GM21529 (cell line): ENCODE data around the gene SERINC5.
"Not testable (repeated sequence)": the region's sequence is repeated elsewhere in the genome, so short reads cannot be mapped to it uniquely, and the experiment has no call there.

Source experiments
- ATAC-seq: cut with Tn5 transposase; IDR thresholded peaks from one replicate; pipeline ENCODE4 v1.9.1; 2021; ENCODE audit not compliant: unreplicated experiment

Gene SERINC5

DNA sequence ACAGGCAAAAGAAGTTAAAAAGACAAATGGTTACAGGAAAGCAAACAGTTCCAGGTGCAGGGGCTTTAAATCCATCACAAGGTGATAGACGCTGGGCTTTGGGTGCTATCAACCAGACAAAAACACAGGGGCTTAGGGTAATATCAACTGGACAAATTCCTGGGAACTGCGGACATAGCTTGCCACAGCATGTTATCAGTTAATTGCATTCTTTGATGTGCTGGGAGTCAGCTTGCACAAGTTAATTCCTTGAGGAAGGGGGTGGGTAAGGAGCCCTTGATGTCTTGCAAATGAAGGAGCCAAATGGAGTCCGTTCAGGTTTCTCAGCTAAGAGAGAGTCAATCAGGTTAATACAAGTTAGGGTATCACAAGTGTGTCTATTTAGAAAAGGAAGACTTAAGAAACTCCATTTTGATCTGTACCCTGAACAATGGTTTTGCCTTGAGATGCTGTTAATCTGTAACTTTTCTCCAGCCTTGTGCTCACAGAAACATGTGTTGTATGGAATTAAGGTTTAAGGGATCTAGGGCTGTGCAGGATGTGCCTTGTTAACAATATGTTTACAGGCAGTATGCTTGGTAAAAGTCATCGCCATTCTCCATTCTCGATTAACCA lies 144.4 kb downstream of the SERINC5 start:
- ATAC-seq, result not testable (repeated sequence)

DNA sequence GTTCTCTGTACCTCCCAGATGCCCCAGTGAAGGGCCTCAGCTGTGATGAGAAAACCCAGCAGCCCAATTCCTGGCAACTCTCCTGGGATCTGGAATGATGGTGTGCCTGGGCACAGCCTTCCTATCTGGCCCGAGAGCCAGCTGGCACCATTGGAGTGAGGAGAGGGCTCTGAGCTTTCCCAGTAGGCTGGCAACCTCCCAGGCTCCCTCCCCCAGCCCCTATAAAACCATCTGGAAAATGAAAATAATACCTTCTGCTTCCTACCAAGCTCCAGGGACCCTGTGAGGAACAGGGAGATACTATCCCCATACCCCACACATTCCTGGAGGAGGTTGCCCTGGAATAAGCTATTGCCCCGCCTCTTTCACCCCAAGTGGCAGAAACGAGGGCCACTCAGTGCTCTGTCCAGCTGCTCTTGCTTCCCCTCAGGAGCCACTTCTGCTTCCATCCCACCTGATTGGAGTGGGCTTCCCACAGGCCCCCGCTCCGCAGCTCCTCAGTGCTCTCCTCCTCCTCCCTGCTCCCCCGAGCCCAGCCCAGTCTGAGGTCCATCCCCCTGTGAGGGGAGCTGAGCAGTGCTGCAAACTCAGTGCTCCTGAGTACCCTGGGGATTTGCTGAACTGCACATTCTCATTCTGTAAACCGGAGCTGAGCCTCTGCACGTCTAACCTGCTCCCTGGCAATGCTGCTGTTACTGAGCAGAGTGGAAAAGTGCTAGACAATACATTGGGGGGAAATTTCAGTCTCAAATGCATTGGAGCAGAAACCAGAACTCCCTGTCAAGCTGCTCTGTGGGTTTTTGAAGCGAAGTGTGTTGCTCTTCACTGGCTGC lies 146.0 kb downstream of the SERINC5 start:
- ATAC-seq, result peak; percentile 74

DNA sequence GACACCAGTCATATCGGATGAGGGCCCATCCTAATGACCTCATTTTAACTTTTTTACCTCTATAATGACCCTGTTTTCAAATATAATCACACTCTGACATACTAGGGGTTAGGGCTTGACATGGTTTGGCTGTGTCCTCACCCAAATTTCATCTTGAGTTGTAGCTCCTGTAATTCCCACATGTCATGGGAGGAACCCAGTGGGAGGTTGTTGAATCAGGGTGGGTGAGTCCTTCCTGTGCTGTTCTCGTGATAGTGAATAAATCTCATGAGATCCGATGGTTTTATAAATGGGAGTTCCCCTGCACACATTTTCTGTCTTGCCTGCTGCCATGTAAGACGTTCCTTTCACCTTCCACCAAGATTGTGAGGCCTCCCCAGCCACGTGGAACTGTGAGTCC lies 148.9 kb downstream of the SERINC5 start:
- ATAC-seq, result no peak

DNA sequence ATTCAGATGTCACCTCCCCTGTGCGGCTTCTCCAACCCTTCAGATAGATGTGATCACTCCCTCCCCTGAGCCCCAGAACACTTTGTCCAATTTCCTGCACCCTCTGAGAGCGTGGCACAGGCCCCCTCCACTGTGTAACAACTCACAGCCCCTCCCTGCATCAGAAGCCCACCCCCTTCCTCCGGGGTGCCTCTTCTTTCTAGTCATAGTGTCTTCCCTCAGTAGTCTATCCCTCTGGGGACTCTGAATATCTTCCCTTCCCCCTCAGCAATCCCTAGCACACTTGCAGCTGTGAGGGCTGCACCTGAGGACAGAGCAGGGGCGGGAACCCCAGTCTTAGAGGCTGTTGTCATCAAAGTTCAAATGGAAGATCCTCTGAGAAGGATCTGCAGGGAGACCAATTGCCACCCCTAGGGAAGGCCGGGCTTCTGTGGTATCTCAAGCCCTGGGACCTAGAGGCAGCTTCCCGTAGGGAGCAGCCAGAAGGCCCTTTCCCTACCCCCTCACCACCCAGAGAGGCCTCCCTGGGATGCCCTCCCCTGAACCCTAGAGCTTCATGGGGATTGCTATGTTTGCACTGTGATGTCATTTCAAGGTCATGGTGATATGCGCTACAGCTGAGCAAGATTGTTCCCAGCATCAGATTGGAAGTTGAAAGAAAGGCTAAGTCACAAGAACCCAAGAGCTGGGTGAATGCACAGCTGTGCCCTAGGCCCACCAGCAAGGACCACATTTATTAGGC lies 150.0 kb downstream of the SERINC5 start:
- ATAC-seq, result no peak

DNA sequence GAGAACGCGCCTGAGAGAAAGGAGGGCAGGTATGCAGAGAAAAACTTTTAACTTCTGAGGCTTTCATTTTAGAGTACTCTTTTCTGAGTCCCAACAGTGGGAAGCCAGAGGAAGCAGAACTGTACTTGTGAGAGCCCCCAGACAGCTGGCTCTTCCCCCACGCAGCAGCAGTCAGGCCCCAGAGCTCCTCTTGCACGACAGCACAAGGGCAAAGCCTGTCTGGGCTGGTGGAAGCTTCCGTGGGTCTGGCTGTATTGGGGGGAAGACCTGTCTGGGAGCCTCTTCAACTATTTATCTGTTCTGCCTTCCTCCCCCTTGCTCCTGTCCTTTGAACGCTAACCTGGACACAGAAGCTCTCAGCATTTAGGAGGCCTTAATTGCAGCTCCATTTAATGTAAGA lies 152.5 kb downstream of the SERINC5 start:
- no peak for ATAC-seq

DNA sequence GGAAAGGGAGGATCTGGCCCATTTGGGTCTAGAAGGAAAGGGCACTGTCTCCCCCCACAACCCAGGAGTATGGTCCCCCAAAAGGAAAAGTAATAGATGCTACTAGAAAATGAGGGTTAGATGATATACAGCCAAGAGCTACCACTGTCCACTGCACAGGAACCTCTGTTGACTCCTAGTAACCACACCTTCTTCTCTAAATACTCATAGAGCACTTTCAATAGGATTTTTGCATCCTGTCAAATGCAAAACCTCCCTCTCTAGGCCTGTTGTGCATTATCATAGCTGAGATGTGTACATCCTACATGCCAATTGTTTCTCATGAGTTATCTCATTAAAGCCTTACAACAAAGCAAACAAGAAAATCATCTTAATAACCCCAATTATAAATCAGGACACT lies 153.9 kb downstream of the SERINC5 start:
- ATAC-seq, result no peak

DNA sequence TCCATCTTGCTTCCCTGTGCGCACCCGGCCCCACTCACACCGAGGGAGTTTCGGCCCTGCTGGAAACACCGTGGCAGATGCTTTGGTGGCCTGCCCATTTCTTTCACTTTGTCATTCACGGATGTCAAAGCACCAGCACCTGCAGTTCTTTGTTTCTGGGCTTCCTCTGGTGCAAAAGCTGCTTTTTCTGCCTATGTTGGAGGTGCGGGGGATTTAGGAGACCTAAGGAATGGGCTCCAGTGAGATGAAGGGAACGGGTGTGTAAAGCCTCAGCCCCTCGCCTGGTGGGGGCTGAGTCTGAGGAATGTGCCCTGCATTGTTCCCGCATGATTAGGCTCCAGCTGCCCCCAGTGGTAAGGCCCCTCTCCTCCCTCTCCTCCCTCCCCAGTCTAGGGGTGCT lies 158.4 kb downstream of the SERINC5 start:
- no peak for ATAC-seq

DNA sequence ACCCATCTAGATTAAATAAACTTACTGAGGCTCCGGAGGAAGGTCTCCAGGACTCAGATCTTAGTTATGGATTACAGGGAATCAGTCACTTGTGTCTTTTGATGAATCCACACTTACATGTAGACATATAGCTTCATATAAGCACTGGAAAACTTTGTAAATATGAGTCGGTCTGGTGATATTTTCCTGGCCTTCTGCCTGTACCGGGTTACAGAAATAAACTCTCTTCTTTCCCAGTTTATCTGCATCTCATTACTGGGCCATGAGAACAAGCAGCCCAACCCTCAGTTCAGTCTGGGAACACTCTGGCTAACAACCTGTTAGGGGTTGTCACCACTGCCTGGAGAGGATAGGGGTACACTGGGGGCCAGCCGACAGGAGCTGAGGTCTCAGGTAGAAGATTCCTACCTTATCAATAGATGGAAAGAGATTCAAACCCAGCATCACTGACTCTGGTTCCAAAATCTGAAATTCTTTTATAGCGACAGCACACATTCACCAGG lies 161.6 kb downstream of the SERINC5 start:
- ATAC-seq, result no peak

DNA sequence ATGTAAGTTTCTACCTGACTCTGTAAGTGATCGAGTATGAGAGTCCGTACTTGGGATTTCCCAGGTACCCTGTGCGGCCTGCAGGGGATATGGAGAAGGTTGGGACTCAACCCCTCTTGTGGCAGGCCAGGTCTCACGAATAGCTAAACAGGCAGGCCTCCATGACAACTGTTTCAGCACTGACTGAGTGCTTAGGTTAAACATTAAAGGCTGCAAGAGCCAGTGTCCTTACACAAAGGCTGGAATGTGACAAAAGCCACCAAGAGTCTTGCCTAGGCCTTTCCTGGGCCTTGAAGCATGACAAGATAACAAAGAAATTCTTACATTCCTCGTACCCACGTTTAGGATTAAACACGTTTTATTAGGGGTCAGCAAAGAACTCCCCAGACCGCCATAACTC lies 162.1 kb downstream of the SERINC5 start:
- no peak for ATAC-seq

DNA sequence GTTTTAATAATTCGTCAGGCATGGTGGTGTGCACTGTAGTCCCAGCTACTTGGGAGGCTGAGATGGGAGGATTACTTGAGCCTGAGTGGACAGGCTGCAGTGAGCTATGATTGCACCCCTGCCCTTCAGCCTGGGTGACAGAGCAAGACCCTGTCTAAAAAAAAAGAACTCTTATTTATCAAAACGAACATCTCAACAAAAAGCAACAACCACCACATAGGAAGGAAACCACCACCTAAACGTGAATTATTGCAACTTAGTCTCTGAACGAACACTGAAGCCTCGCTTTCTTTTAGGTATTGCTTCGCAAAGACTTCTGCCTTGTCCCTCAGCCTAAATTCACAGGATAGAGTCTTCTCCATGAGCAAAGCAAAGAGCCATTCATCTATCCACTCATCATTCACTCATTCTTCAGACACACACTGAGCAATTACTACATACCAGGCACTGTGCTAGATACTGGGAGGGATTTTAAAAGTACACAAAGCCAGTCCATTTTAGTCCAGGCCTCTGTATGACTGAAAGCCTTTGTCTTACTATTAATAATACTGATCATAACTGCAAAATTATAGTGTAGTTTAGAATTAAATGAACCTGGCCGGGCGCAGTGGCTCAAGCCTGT lies 163.3 kb downstream of the SERINC5 start:
- ATAC-seq, result no peak

DNA sequence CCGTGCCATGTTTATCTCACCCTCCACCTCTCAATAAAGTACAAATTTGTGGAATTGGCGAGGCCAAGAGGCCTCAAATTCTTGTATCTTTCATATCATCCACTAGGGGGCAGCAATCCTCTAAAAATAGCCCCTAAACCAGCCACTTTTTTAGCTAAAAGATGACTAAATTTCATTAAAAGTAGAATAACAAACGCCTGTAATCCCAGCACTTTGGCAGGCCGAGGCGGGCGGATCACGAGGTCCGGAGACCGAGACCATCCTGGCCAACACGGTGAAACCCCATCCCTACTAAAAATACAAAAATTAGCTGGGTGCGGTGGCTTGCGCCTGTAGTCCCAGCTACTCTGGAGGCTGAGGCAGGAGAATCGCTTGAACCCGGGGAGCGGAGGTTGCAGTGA lies 164.1 kb downstream of the SERINC5 start:
- ATAC-seq, result not testable (repeated sequence)

DNA sequence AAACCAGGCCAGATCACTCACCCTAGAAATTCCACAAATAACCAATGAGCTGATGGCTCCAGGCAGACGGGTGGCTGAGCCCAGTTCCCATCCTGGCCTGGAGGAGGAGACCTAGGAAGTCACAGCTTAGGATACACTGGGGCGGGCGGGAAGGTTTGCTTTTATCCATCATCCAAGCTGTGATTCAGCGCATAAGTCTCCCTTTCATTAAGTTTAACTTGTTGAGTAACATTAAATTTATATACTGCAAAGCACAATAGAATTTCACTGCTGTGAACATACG lies 165.0 kb downstream of the SERINC5 start:
- no peak for ATAC-seq

DNA sequence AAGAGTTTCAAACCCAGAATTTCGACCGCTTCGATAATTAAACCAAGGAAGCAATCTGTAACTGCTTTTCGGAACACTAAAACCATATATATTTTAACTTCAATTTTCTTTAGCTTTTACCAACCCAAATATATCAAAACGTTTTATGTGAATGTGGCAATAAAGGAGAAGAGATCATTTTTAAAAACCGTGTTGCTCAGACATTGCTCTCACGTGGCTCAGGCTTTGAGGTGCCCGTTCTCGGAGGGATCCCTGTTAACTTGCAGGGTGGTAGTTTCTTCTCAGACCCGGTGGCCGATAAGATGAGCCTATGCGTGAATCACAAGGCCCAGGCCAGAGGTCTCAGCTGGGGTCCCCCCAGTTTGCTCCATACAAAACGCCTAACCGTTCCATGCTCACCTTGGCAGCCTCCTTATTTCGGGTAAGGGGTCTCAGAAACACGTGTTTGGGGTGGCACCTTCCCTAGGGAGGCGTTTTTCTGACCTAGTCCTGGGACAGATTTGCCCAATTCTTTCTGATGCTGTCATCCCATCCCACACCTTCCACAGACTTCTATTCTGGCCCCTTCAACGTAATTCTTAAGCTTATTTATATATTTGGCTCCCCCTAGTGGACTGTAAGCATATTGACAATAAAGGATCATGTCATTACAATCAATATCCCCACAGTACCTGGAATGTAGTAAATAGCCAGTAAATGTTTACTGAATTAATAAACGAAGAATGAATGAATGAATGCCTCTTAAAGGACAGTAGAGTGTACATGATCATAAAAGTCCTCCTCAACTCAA lies 172.6 kb downstream of the SERINC5 start:
- ATAC-seq, result no peak

DNA sequence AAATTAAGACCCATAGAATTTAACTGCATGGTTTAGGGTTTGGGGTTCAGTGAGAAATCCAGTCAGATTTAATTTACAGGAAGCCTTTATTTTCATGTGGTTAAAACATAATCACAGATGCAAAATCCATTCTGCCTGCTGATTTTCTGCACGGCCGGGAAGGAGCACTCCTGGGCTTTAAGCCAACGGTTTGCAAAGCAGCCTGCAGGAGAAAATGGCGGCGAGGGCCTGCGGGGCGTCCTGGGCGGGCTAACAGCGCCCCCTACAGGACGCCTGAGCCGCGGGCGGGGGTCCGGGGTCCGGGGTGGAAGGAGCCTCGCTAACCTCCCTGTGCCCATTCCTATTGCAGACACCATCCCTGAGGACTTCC lies 173.1 kb downstream of the SERINC5 start:
- ATAC-seq, result no peak

DNA sequence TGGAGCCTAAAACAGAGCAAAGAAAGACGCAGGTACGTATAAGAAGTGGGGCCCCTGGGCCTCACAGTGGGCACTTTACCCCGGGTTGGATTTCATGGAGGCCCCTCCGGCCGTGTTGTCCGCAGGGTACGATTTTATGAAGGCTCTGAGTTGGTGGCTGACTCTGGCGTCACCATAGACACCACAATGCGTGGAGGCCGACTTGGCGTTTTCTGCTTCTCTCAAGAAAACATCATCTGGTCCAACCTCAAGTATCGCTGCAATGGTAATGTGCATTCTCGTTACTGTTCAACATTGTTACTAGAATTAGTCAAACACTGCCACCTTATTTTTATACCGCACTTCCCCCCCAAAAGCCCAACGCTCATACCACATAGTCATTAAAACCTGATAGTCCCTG lies 173.6 kb downstream of the SERINC5 start:
- ATAC-seq, result no peak

DNA sequence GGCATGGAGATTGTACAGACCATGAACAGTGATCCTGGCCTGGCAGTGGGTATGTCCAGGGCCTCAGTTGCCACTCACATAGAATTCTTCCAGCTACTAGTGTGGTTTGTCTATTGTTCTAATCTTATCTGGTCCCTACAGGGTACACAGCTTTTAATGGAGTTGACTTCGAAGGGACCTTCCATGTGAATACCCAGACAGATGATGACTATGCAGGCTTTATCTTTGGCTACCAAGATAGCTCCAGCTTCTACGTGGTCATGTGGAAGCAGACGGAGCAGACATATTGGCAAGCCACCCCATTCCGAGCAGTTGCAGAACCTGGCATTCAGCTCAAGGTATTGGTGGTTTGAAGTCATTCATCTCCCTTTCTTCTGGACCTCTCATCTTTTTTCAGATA lies 176.9 kb downstream of the SERINC5 start:
- ATAC-seq, result no peak

DNA sequence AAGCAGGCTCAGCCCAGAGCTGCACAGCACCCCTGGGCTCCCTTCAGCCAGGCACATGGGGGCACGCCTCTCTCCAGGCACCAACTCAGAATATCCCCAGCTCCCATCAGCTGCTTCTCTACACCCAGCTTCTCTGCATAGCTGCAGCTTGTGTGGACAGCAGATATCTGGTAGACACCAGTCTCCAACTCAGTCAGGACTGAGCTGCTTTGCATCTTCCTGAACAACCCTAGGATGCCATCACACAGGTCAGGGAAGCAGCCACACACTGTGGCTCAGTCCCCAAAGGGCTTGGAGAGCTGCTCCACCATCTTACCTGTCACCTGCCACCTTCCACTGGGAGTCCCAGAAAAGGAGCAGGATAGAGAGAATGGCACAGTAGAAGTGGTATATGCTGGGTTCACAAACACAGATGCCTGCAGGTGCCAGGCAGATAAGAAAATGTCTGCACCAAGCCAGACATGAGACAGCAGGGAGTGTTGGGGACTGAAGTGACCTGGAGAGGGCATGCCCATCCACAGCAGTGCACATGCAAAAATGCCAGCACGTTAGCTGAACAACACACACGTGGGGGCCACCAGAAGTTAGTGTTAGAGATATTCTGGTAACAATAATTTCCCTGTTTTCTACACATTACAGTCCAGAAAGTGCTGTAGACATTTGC lies 178.7 kb downstream of the SERINC5 start:
- ATAC-seq, result no peak

DNA sequence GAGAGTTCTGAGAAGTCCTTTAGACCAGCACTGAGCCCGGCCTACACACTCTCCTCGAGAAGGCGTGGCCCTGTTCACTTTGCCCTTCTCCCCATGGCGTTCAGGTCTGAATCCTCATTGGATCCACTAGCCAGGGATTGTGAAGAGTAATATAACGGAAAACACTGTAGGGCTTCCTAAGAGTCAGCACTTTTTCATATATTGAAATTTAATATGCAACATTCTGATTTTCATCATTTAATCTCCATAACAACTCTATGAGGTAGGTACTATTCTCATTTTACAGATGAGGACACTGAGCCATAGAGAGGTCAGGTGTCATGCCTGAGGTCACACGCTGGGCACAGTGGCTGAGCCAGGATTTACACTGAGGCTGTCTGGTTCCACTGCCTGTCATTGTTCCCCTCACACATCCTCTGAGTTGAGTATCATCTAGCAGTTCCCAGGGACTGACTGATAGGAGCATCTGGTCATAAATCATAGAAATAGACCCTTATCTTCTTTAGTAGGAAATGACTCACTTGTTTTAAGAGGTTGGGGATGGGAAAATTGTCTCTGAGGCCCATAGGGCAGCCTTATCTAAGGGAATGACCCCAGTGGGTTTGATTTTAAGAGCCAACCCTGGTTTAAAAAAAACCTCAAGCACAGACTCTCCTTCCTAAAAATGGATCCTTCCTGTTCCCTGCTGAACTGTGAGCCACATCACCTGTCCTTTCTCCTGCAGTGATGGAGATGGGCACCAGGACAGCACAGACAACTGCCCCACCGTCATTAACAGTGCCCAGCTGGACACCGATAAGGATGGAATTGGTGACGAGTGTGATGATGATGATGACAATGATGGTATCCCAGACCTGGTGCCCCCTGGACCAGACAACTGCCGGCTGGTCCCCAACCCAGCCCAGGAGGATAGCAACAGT lies 179.5 kb downstream of the SERINC5 start:
- no peak for ATAC-seq
